ENCODE data around the gene AP5S1.

Gene AP5S1

DNA sequence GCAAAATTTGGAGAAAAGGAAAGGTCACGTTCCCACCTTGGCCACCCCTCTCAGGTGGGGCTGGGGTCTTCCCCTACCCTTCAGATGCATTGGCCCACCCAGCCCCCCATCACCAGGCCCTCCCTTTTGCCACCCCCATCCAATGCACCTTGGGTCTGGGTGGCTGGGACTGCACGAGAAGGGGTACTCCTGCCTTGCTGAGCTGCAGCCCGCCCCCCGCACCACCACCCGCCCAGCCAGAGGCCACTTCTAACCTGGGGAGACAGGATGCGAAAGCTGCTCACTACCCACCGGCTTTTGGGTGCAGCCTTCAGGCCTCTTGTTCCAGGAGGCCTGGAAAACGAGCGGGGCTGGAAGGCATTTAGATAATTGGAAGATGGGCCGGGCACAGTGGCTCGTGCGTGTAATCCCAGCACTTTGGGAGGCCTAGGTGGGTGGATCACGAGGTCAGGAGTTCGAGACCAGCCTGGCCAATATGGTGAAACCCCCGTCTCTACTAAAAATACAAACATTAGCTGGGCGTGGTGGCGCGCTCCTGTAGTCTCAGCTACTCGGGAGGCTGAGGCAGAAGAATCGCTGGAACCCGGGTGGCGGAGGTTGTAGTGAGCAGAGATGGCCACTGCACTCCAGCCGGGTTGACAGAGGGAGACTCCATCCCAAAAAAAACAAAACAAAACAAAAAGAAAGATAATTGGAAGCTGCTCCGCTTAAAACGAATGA is 25.5 kb upstream of the AP5S1 start:
- no peak for DNase-seq

DNA sequence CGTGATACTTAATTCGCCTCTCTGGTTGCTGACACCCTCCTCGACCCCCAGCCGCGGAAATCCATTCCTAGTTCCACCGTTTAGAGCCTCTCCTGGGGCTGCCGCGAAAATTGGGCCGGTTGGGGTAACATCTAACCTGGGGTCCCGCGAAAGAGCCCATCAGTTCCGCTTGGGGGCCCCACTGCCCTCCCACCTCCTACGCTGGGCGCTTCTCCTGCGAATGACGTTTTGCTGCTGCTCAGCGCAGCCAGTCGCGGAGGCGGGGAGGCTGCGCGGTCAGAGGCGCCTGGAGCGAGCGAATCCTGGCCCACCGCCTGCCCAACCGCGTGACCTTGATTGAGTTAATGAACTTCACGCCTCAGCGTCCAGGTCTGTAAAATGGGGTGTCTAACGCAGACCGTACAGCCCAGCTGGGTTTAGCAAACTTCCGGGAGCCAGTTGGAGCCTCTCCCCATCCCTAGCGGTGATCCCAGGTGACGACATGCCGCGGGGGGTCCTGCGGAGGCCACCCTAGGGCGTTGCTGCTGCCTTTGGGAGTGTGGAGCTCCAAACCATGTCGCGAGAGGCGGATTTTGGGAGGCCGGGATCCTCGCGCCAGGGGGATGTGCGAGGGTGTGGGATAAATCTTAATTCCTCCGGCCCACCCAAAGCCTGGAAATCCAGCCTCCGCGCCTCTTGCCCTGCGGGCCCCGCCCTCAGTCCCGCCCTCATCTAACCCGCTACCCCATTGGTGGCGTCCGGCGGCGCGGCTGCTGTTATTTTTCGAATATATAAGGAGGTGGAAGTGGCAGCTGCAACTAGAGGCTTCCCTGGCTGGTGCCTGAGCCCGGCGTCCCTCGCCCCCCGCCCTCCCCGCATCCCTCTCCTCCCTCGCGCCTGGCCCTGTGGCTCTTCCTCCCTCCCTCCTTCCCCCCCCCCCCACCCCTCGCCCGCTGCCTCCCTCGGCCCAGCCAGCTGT is 24.6 kb upstream of the AP5S1 start, which contains the start of gene CDC25B:
TSS of gene CDC25B (plus strand) at position 800 of the 958 bp plus-strand sequence. CDS start 222 bp downstream, outside the sequence.
- peak; percentile 88 for DNase-seq

DNA sequence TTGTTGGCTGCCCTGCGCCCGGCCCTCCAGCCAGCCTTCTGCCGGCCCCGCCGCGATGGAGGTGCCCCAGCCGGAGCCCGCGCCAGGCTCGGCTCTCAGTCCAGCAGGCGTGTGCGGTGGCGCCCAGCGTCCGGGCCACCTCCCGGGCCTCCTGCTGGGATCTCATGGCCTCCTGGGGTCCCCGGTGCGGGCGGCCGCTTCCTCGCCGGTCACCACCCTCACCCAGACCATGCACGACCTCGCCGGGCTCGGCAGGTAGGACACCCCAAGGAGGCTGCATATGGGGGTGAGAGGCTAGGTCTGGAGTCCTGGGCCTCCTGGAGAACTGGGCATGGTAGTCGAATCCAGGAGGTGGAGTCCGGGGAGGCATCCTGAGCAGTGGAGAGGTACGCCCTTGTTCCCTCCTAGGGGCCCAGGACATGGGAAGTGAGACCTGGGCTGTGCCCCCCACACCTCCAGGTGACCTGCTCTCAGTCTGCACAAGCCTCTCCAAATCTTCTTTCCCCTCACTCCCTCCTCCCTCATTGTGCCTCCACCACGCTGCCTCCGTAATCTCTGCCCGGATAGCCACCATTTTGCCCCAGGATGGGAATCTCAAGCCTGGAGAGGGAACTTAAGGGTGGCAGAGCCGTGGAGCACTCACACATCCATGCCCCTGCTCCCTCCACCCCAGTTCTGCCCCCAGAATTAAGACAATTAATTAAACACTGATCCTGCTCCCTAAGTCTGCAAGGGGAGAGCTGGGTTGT is 23.7 kb upstream of the AP5S1 start:
- DNase-seq: no peak

DNA sequence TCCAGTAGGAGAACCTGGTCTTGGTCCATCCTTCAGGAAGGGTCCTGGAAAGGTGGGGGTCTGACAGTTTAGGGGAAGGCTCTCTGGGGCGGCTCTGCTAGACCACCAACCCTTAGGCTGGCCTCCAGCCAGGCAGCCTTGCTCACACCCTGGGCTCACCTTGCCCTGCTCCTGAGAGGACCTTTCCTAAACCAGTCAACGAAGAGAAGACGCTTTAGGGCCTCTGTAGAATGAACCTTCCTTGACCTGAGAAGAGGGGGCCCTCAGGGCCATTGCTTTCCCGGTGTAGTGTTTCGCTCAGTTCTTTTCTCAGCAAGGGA is 23.2 kb upstream of the AP5S1 start:
- no peak for DNase-seq

DNA sequence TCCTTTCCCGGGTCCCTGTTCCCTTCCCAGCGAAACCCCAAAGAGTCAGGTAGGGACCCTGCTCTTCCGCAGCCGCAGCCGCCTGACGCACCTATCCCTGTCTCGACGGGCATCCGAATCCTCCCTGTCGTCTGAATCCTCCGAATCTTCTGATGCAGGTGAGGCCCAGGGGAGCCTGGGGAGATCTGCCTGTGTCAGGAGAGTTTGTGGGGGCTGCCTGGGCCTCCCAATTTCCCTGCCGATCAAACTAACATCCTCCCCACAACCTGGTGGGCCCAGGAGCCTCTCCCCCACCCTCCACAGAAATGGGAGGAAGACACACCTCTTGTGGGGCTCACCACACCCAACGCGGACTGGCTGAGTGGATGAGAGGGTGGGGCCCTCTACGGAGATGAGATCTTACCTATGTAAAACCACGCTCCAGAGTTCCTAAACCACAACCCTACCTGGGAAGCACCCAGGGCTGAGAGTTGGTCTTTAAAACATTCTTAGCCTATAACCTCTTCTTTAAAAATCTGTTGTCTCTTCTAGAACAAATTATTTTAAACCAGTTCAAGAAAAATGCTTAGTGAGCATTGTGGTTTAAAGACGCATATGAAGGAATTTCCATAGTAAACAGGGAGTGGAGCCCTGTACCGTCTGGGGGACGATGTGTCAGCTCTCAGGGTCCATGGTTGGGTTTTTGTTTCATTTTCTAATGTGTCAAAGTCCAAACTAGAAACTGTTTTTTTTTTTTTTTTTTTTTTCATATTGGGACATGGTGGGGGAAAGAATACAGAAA is 22.6 kb upstream of the AP5S1 start:
- peak; percentile 82 for DNase-seq

DNA sequence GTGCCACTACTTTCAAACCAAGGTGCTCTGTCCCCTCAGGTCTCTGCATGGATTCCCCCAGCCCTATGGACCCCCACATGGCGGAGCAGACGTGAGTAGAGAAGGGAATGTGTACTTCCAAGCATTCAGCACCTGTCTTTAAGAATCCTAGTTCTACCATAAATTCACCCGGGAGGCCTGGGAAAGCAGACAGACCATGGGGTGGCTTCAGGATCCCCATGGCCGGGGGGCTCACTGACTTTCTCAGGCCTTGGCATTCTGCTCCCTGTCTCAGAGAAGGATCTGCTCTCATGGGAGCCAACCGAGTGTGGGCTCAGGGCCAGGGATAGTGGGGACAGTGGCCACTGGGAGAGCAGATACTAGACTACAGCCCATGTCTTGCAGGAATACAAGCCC is 22.0 kb upstream of the AP5S1 start:
- no peak for DNase-seq

DNA sequence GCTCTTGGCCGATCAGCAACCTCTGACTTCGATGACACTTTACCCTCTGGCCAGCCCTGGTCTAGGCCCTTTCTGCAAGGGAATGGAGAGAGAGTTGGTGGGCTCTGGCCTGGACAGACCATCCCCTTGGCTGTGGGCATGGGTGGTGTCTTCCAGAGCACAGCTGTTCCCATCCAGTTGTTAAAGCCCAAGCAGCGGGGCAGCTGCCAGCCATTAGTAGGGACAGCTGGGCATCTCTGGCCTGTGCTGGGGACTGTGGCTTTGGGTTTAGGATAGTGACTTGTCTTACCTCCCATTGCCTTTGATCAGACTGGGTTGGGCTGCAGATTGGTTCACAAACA is 21.5 kb upstream of the AP5S1 start:
- DNase-seq: no peak

DNA sequence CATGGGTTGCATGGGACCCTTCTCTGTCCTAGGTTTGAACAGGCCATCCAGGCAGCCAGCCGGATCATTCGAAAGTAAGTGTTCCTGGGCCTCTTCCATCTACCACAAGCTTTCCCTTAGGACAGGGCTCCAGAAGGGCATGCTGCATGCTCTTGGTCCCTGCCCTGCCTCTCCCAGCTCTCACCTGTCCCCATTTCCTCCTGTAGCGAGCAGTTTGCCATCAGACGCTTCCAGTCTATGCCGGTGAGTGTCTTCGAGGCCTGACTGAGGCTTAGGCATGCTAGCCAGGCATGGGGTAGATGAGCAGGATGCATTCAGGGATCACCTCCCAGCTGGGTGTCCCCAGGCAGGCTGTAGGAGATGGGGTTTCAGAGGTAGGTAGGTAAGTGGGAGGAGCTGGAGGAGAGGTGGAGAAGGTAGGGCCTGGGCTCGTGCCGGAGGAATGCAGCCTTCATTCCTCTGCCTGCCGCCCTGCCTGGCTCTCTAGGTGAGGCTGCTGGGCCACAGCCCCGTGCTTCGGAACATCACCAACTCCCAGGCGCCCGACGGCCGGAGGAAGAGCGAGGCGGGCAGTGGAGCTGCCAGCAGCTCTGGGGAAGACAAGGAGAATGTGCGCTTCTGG is 20.0 kb upstream of the AP5S1 start:
- no peak for DNase-seq

DNA sequence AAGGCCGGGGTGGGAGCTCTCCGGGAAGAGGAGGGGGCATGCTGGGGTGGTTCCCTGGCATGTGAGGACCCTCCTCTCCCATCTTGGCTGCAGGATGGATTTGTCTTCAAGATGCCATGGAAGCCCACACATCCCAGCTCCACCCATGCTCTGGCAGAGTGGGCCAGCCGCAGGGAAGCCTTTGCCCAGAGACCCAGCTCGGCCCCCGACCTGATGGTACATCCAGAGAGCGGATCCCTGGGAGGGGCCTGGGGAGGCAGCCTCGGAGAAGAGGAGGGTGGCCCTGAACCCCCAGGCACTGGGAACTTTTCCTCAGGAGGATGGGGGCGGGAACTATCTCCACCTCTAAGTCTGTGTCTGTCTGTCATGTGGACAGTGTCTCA is 19.5 kb upstream of the AP5S1 start:
- DNase-seq: no peak

DNA sequence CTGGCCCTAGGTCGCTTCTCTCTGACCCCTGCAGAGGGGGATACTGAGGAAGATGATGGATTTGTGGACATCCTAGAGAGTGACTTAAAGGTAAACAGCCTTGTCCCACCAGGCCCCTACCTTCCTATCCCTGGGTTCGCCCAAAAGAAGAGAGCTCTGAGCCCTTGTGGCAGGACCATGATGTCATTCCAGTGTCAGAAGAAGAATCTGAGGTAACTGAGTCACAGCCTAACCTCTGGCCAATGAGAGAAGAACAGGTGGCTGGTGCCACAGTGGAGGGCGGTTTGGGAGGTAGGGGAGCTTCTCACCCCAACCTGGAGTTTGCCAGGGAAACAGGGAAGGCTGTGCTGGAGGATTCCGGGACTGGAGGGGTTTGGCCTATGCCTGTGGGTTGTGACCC is 19.0 kb upstream of the AP5S1 start:
- no peak for DNase-seq

DNA sequence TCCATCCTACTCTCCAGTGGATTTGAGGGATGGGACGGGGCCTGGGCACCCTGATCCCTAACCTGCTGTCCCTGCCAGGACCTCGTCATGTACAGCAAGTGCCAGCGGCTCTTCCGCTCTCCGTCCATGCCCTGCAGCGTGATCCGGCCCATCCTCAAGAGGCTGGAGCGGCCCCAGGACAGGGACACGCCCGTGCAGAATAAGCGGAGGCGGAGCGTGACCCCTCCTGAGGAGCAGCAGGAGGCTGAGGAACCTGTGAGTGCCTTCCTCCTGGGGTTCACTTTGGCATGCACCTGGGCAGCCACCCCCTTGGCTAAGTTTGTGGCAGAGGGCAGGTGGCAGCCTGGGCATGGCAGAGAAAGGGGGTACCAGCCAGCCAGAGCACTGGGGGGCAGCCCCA is 18.5 kb upstream of the AP5S1 start:
- no peak for DNase-seq

DNA sequence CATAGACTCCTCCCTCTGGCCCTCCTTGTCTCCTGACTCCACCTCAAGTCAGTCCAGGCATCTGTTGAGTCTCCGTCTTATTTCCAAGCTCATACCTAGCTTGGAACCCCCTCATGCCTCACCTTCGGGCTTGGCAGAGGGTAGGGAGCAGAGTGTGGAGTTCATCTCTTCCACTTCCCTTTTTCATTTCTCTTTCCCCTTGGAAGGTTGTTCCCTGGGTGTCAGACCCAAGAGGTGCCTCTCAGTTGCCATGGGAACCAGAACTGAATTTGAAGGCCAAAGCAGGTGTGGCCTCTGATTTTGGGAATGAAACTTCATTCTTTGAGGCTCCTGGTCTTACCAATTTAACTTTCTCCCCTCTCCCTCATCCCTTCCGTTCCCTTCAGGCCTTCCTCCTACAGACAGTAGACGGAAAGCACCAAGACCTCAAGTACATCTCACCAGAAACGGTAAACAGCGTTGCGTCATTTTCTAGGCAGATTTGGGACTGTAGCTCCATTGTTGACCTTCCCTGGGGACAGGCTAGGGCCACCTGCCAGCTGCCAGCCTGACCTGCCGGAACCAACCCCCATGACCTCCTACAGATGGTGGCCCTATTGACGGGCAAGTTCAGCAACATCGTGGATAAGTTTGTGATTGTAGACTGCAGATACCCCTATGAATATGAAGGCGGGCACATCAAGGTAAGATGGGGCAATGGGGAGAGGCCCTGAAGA is 17.7 kb upstream of the AP5S1 start:
- no peak for DNase-seq

DNA sequence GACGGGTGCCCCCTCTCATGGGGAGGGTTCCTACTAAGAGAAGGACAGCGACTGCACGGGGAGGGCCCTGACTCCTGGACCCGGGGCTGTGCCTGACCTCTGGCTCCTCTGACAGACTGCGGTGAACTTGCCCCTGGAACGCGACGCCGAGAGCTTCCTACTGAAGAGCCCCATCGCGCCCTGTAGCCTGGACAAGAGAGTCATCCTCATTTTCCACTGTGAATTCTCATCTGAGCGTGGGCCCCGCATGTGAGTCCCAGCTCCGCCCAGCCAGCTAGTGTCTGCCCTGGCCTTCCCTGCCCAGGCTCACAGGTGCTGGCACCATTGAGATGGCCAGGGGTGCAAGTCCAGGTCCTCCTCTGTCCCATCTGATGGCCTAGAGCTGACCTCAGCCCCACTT is 17.1 kb upstream of the AP5S1 start:
- no peak for DNase-seq

DNA sequence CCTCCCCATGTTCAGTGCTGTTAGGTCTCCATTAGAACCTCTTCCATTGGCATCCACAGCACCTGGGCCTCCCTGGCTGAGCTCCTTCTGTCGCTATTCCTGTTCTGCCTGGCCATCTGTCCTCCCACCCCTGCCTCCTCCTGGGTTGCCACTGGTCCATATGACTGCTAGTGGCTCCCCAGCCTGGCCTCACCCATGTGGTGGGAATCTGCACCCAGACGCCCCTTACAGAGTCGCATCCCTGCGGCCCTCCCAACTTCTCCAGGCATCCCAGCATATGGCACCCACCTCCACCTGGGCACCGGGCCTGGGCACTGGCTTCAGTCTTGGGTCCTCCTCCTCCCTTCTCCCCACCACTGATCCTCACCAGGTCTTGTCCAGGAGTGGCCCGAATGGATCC is 16.5 kb upstream of the AP5S1 start:
- DNase-seq: no peak

DNA sequence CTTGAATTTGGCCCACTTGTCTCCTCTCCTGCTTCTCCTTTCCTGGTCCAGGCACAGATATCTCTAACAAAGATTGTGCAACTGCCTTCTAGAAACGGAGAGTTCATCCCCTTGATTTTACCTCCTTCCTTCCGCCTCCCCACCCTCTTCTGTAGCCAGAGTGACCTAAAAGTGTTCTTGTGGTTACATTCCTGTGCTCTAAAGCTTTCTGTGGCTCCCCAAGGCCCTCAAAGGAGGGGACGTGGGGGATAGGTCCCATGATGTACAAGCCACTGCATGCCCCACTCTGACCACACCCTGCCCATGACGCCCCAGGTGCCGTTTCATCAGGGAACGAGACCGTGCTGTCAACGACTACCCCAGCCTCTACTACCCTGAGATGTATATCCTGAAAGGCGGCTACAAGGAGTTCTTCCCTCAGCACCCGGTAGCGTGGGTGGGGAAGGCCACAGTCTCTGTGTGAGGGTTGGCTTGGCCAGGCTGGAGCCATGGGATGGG is 16.0 kb upstream of the AP5S1 start:
- DNase-seq: no peak

DNA sequence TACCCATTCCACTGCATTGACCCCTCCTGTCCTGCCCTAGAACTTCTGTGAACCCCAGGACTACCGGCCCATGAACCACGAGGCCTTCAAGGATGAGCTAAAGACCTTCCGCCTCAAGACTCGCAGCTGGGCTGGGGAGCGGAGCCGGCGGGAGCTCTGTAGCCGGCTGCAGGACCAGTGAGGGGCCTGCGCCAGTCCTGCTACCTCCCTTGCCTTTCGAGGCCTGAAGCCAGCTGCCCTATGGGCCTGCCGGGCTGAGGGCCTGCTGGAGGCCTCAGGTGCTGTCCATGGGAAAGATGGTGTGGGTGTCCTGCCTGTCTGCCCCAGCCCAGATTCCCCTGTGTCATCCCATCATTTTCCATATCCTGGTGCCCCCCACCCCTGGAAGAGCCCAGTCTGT is 15.6 kb upstream of the AP5S1 start:
- DNase-seq: no peak

DNA sequence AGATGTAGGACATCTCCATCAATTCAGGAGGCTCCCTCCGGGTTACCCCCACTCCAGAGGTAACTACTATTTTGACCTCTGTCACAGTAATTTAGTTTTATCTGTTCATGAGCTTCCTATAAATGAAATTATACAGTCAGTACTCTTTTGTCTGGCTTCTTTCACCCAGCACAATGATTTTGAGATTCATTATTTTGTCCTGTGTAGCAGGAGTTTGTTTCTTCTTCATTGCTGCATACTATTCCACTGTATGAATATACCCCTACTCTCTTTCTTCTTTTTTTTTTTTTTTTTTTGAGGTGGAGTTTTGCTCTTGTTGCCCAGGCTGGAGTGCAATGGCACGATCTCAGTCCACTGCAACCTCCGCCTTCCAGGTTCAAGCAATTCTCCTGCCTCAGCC is 11.8 kb upstream of the AP5S1 start:
- no peak for DNase-seq

DNA sequence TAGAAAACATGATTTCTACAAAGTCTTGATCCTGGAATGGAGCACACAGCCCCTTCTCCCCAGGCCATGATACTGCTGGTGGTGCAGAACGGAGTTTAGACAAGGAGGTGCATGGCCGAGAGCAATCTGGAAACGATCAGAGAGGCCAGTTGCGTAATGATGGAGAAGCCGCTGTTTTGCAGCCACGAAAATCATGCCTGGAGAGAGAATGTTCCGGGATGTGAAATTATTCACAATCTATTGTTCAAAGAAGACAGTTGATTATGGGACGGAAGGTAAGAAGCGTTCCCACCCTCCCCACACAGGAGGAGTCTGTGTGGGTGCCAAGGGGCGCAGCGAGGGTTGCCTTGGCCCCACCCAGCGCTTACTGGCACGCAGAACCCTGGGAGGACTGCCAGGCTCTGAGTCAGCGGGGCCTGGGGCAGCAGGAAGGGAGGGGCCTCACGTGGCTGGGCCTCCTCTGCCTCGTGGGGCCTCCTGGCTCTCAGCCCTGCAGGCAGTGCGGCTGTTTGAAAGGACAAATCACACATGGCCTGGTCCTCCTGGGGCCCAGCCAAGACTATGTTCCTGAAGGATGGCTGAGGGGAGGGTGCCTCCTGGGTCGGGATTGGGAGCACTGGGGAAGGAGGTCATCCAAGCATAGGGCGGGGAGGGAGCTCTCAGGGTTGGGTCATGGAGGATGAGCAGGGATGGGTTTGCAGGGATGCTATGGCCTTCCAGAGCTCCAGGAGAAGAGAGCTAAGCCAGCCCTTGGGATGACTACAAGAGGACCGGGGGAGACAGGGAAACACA is 8.7 kb upstream of the AP5S1 start:
- peak; percentile 96 for DNase-seq

DNA sequence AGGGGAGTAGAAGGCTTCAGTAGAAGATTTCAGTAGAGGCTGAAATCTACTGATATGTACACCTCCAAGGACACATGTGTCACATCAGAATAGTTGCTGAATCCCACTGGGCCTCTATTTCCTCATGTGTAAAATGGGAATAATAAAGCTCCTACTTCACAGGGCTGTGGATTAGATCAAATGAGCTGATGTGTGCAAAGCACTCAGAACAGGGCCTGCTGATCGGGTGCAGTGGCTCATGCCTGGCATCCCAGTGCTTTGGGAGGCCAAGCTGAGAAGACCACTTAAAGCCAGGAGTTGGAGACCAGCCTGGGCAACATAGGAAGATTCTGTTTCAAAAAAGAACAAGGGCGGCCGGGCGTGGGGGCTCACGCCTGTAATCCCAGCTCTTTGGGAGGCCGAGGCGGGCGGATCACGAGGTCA is 8.1 kb upstream of the AP5S1 start:
- DNase-seq: no peak

DNA sequence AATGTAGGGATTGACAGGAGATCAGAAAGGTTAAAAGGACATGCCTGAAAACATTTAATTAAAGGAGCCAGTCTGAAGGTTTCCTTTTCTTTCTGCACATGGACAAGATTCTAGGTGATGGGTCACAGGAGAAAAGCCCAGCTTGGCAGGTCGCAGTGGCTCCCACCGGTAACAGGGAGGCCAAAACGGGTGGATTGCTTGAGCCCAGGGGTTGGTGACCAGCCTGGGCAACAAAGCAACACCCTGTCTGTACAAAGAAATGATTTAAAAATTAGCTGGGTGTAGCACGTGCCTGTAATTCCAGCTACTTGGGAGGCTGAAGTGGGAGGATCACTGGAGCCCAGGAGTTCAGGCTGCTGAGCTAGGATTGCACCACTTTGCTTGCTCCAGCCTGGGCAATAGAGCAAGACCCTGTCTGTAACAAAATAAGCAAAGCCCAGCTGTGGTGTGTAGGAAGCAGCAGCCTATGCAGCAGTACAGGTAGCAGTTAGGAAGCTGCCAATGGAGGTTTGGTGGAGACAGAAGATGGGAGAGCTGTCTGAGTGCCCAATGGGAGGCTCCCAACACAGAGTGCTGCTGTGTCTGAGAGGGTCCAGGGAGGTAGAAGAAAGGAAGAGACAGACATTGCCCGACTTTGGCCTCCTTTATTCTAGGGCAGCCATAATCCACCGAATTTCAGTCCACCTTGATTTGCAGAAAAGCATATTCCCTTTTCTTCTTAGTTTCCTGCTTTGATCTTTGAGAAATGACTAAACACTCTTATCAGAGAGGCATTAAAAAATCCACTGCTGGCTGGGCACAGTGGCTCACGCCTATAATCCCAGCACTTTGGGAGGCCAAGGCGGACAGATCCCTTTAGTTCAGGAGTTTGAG is 7.1 kb upstream of the AP5S1 start:
- DNase-seq: no peak
